ENCODE data around the gene VPREB3.

The VPREB3 gene

DNA sequence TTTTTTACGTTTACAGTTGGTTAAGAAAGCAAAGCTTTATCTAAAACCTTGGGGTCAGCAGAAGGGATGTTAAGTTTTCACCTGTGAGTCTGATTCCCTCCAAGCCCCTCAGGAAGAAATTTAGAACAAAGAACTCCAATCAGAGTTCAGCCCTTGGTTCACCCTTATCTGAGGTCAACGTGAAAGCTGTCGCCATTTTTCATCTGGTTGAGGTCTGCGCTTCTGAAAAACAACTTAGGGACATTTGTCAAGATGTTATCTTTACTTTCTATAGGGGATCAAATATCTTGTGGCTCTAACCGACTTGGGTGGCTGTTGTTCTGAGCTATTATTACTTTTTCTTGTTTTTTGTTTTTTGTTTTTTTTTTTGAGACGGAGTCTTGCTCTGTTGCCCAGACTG is 33.4 kb downstream of the VPREB3 start:
- H3K27ac ChIP-seq = no peak overlapping the region
- no peak for TF ChIP-seq ZFX (IDR thresholded peaks at IDR 0.05)
- TF ChIP-seq, protein P1, sequence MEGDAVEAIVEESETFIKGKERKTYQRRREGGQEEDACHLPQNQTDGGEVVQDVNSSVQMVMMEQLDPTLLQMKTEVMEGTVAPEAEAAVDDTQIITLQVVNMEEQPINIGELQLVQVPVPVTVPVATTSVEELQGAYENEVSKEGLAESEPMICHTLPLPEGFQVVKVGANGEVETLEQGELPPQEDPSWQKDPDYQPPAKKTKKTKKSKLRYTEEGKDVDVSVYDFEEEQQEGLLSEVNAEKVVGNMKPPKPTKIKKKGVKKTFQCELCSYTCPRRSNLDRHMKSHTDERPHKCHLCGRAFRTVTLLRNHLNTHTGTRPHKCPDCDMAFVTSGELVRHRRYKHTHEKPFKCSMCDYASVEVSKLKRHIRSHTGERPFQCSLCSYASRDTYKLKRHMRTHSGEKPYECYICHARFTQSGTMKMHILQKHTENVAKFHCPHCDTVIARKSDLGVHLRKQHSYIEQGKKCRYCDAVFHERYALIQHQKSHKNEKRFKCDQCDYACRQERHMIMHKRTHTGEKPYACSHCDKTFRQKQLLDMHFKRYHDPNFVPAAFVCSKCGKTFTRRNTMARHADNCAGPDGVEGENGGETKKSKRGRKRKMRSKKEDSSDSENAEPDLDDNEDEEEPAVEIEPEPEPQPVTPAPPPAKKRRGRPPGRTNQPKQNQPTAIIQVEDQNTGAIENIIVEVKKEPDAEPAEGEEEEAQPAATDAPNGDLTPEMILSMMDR (conservative IDR thresholded peaks at IDR 0.05) = no peak

GRCh38 chr22:23718371-23719165 is 35.7 kb downstream of the VPREB3 start:
- TF ChIP-seq ZFX (IDR thresholded peaks at IDR 0.05) = no peak
- TF ChIP-seq, protein P1 (conservative IDR thresholded peaks at IDR 0.05) = no peak
- no peak overlapping the region for H3K27ac ChIP-seq

GRCh38 chr22:23716811-23717801 is 37.1 kb downstream of the VPREB3 start:
- TF ChIP-seq ZFX (IDR thresholded peaks at IDR 0.05) = peak; percentile 81
- TF ChIP-seq, protein P1 (conservative IDR thresholded peaks at IDR 0.05) = no peak
- H3K27ac ChIP-seq = peak overlapping the region; percentile 84

DNA sequence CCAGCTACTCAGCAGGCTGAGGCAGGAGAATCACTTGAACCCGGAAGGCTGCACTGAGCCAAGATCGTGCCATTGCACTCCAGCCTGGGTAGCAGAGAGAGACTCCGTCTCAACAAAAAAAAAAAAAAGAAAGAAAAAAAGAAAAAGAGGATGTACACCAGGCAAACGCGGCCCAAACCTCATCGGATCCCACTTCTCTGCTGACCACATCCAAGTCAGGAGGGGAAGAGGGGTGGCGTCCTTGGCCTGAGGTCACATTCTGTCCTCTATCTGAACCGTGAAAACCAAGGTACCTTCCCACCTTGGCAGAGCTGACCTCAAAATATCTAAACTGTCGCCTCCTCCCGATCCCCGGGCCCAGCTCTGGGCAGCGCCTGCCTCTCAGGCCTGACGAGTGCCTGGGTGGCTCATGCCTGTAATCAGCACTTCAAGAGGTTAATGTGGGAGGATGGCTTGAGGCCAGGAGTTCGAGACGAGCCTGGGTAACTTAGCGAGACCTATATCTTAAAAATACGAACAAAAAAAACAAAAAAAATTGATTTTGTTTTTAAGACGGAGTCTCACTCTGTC is 38.3 kb downstream of the VPREB3 start:
- no peak overlapping the region; the same call in 1 of the 2 replicates for H3K27ac ChIP-seq
- no peak for TF ChIP-seq ZFX (IDR thresholded peaks at IDR 0.05)
- TF ChIP-seq, protein P1 (conservative IDR thresholded peaks at IDR 0.05) = no peak

- no peak overlapping the region for H3K27ac ChIP-seq
- no peak for TF ChIP-seq ZFX (IDR thresholded peaks at IDR 0.05)
- TF ChIP-seq, protein P1 (conservative IDR thresholded peaks at IDR 0.05) = no peak
These were observed 39.3 kb downstream of the VPREB3 start for GRCh38 chr22:23714596-23715578.

DNA sequence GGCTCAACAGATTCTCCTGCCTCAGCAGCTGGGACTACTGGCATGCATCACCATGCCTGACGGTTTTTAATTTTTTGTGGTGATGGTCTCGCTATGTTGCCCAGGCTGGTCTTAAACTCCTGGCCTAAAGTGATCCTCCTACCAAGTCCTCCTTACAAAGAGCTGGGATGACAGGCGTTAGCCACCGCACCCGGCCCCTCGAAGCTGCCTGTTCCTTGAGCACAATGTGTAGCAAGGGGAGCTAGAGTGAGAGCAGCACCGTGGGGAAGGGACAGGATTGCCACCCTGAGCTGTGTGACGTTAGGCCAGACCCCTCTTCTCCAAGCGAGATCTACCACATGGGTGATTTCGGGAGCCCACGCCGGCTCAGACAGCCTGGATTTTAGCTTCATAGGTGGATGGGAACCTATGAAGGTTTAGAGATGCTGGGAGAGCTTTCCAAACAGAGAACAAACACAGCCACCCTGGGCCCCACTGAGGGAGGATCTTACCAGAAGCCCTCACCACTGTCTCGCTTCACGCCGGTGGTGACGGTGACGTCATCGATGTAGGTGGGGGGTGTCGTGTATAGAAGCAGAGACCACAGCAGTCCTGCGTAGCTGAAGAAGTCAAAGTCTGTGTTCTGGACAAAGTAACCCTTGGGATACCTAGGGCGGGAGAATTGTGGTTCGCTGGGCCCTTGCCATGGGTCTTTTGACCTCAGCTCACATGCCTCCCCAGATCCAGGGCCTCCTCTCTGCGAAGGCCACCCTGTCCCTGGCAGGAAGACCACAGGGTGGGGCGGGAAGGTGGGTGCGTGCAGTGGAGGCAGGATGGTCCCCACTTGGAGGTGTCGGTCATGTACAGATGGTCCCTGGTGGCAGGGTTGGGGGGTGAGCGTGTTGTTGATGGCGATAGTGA is 40.3 kb downstream of the VPREB3 start:
- no peak overlapping the region for H3K27ac ChIP-seq
- no peak for TF ChIP-seq ZFX (IDR thresholded peaks at IDR 0.05)
- TF ChIP-seq, protein P1 (conservative IDR thresholded peaks at IDR 0.05) = no peak
